Choroid plexus epithelial cell (primary cell): Measurements from ENCODE around the gene OSTC.

Source experiments
- DNase-seq: peaks from one replicate; pipeline ENCODE4 v3.0.0-alpha.2; 2010; ENCODE audit warnings: low read depth
- H3K4me3 ChIP-seq: 2 replicates; pipeline ENCODE4 v1.5.1; 2011; ENCODE audit warnings: low read depth, mild to moderate bottlenecking, control low read depth, low read length, moderate library complexity
- CTCF ChIP-seq: conservative IDR thresholded peaks from 2 replicates; pipeline ENCODE4 v1.5.1; 2011; ENCODE audit warnings: low read depth, mild to moderate bottlenecking, control low read depth, inconsistent platforms, low read length, moderate library complexity

Gene OSTC

GRCh38 chr4:108612365-108612764 is 38.0 kb upstream of the OSTC start:
- no peak for DNase-seq
- TF ChIP-seq CTCF, result no peak
- no peak overlapping the region for H3K4me3 ChIP-seq

- H3K4me3 ChIP-seq, result peak overlapping the region; percentile 80
- no peak for TF ChIP-seq CTCF
- no peak for DNase-seq
Observed at GRCh38 chr4:108619372-108620100, 30.9 kb upstream of the OSTC start.

GRCh38 chr4:108620101-108620932 is 30.1 kb upstream of the OSTC start, which contains the start of gene RPL34:
Gene RPL34 (plus strand): TSS chr4:108620576. CDS start chr4:108621960, 1,384 bp downstream.
- TF ChIP-seq CTCF, result no peak
- peak within 1 kb of the TSS; percentile 80 for H3K4me3 ChIP-seq
- DNase-seq, result peak; percentile 99

GRCh38 chr4:108620933-108621905 is 29.2 kb upstream of the OSTC start:
- no peak for TF ChIP-seq CTCF
- H3K4me3 ChIP-seq, result peak overlapping the region; percentile 80
- no peak for DNase-seq

GRCh38 chr4:108622022-108622421 is 28.4 kb upstream of the OSTC start:
- peak overlapping the region; percentile 80 for H3K4me3 ChIP-seq
- no peak for DNase-seq
- no peak for TF ChIP-seq CTCF

- no peak for TF ChIP-seq CTCF
- no peak for DNase-seq
- no peak overlapping the region for H3K4me3 ChIP-seq
Observed at GRCh38 chr4:108622828-108623227, 27.6 kb upstream of the OSTC start.
